Right lobe of liver (tissue), 4 donors: ENCODE data around the gene TTF1.

Experiments used
- POLR2A ChIP-seq: fragments of 450-650 bp; IDR thresholded peaks from one replicate; pipeline ENCODE4 v1.6.1; 2017; ENCODE audit warnings: antibody characterized with exemption, mild to moderate bottlenecking
- TF ChIP-seq, protein P1 (sequence below), 4 donors: fragments of 200-600 bp in 3 of 4; fragments of 450-650 bp in 1 of 4; IDR thresholded peaks; one replicate each; pipeline versions ENCODE4 v1.5.1 to v1.8.0; 2016 to 2022; ENCODE audit warnings: antibody characterized with exemption in 4 of 4, mild to moderate bottlenecking in 2 of 4
- donor health status: DM: no; HTN: no; CAD: no.
- donor health status: DM: no; HTN: no; CAD: no.
- donor health status: DM: no; HTN: yes; CAD: no.

DNA sequence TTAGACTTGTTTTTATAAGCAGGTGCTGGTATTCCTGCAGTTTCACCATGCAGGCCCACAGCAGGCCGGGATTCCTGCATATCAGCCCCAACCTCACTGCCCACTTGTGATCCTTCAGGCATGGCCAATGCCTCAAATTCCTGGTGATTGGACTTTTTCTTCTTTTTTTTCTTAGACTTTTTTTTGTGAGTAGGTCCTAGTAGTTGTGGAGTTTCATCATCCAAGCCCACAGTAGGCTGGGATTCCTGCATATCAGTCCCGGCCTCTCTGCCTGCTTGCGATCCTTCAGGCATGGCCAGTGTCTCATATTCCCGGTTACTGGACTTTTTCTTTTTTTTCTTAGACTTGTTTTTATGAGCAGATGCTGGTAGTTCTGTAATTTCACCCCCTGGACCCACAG is 4.8 kb downstream of the TTF1 start:
- TF ChIP-seq, protein P1, sequence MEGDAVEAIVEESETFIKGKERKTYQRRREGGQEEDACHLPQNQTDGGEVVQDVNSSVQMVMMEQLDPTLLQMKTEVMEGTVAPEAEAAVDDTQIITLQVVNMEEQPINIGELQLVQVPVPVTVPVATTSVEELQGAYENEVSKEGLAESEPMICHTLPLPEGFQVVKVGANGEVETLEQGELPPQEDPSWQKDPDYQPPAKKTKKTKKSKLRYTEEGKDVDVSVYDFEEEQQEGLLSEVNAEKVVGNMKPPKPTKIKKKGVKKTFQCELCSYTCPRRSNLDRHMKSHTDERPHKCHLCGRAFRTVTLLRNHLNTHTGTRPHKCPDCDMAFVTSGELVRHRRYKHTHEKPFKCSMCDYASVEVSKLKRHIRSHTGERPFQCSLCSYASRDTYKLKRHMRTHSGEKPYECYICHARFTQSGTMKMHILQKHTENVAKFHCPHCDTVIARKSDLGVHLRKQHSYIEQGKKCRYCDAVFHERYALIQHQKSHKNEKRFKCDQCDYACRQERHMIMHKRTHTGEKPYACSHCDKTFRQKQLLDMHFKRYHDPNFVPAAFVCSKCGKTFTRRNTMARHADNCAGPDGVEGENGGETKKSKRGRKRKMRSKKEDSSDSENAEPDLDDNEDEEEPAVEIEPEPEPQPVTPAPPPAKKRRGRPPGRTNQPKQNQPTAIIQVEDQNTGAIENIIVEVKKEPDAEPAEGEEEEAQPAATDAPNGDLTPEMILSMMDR (IDR thresholded peaks at IDR 0.05): no peak
- no peak for TF ChIP-seq POLR2A
